ENCODE measurements around the gene DNAJB6.

DNAJB6 gene

DNA sequence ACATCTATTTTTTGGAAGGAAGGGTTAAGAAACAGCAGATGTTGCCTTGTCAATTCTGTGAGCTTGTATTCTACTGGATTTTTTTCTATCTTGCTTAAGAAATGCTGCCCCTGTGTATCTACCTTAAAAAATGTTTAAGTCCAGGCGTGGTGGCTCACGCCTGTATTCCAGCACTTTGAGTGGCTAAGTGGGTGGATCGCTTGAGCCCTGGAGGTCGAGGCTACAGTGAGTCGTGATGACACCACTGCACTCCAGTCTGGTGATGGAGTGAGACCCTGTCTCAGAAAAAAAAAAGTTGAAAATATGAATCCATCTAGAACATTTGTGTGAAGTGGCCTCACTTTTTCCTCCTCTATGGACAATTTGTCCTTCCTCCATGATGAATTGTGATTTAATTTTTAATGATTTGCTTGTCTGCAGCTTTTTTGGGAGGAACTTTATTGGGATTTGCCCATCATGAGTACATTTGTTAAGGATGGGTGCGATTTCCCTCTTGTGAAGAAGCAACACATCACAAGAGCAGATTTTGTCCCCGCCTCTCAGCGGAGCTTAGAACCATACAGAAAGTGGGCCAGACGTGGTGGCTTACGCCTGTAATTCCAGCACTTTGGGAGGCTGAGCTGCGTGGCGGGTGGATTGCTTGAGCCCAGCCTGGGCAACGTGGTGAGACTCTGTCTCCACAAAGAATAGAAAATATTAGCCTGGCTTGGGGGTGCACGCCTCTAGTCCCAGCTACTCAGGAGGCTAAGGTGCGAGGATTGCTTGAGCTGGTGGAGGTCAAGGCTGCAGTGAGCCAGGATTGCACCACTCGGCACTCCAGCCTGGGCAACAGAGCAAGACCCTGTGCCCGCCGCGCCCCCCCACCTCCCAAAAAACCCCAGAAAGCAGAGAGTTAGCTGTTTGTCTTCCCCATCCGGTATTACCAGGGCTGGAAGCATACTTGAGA, 57.7 kb downstream of the DNAJB6 start:
- in situ Hi-C loops (cut with MboI; ENCODE audit: low sequenced_read_pairs): no loop called here

DNA sequence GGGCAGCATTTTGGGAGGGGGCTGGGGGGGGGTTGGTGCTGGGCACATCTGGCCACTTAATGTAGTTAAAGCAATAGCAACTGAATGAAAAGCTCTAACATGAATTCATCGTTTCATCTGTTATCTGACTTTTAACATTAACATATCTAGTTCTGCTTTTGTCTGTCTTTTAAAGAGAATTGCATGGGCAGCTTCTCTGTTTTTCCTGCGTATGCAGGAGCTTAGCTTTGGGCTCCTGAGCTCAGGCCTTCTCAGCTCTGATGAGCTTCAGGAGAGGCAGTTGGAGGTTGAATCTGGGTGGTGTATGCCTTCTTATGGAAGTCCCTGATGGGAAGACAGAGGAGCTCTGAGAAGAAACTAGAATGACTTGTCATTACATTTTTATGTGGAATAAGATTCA, 58.4 kb downstream of the DNAJB6 start:
- in situ Hi-C loops (cut with MboI; ENCODE audit: low sequenced_read_pairs): no loop called here

DNA sequence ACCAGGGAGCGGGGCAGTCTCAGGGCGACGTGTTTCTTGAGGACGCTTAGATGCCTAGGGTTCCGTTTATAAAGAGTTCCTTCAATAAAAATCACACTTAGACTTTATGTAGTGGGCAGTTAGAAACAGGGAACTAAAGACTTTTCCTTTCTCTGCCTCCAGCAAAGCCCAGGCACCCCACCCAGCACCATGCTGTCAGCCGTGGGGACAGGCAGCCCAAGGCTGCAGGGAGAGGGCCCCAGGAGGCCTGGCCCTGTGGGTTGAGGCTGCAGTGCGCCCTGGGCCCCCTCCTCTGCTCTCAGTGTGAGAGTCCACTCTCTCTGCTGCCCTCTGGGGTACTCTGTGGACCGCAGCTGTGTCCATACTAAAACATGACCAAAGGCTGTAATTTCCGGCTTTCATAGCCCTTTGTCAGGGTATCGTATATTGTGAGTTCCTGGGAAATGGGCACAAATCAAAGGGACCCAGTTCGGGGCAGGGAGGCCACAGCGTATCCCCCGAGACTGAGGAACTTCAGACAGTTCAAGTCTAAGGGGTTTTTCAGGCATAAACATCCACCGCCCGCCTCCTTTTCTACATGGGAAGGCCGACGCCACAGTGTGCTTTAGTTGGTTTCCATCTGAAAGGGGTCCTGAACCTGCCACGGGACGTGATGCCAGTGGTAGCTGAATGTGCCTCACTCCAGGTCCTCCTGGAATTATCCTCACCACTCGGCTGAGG, 59.7 kb downstream of the DNAJB6 start:
- in situ Hi-C loops (cut with MboI; ENCODE audit: low sequenced_read_pairs): no loop called here

DNA sequence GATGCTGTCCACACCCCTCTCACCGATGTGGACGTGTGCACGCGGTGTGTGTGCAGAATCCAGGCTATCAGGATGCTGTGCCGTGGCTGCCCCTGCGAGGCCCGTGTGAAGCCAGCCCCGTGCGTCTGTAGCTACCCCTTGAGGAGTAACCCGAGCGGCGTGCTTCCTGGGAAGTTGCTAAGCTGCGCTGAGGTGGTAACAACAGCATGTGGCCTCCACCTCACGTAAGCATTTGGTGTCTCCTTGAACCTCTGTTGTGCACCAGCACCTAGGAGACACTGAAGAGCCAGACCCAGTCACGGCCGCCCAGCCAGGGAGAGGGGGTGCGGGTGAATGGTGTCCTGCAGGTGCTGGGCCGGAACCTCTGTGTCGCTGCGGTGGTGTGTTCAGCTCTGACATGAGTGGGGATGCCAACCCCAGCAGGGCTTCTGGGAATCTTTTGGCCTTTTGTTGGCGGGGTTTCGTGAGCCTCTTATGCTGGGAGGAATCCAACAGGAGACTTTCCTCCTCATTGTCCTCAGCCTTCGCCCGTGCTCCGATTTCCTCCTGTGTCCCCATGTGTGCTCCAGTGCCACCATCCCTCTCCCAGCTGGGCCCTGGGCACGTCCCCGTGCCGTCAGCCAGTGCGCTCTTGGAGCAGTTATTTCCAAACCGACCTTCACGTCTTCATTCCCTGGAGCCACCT, 60.4 kb downstream of the DNAJB6 start:
- in situ Hi-C loops (cut with MboI; ENCODE audit: low sequenced_read_pairs): no loop called here

DNA sequence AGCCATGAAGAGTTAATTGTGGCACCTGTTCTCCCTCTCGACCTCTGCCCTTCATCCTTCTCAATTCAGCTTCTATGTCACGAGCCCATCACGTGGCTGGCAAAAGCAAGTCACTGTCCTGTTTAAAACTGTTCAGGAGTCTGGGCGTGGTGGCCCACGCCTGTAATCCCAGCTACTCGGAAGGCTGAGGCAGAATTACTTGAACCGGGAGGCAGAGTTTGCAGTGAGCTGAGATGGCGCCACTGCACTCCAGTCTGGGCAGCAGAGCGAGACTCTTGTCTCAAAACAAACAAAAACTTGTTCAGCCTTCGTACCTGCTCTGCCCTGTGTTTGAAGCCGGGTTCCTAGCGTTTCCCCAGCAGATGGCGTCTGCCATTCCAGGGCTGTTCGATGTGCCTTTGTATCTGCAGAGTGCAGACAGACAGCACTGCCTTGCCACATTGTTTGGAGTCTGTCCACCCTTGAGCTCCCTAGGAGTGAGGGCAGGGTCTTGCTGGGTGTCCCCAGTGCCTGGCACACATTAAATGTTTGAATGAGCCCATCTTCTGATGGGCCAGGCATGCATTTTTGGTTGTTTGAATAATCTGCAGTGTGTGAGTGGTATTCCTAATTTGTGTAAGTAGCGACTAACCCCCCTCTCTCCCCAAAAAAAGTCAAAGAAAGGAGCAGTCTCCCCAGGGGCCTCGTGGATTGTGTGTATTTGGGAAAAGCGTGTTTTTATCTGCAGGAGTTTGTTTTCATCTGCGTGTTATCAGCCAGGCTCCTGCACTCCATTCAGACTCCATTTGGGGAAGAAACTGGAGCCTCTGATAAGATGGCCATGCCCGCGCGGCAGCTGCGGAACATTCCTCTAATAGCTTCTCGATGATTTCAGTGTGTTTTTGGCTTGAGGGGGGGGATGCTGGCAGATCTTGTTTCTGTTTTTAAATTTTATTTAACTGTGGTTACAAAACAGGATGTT, 61.2 kb downstream of the DNAJB6 start:
- in situ Hi-C loops (cut with MboI; ENCODE audit: low sequenced_read_pairs): no loop called here

DNA sequence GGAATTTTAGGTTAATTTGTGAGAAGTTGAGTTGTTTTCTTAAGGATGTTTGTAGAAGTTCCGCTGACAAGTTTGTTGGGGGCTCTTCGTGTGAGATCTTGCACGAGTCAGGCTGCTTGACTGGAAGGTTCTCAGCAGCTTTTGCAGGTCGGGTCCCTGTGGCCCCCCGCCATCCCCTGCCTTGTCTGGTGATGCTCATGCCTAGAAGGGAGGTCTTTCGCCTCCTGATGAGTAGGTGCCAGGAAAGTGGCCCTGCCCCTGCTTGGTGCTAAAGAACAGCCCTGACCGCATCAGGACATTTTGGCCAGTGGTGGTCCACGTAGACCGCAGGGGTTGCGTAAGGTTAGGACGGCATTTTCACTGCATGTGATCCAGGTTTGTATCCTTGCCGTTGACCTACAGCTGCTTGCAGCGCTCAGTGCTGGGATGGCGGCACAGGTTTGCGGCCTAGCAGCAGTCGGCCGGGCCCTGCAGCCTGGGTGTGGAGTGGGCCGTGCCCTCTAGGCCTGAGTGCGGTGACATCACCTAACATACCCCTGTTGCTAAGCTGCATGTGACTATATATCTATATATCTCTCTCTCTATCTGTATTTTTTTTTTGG, 62.4 kb downstream of the DNAJB6 start:
- in situ Hi-C loops (cut with MboI; ENCODE audit: low sequenced_read_pairs): no loop called here

DNA sequence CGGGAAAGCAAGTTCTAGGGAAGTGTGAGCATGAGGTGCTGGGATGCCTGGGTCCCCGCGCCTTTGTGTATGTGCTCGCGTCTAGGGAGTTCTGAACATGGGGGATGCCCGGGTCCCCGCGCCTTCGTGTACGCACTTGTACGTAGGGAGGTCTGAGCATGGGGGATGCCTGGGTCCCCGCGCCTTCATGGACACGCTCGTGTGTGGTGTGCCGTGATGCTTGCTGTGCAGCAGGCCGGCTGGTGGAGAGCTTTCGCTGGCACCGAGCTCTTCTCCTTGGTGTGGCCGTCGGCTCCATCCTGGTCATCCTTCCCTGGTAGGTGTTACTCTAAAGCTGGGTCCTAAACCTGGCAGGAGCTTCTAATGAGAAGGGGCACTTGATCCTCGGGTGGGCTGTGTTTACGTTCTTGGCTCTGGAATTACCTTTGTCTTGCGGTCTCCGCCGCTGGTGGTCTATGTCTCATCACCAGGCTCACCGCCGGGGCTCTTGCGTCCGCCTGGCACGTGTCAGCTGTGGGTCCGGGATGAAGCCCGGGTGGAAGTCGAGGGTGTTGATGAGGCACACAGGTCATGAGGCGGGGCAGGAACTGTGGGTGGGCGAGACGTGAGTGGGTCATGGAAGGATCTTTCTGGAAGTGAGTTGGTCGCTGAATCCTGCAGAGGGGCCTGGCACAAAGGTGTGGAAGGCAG, 63.5 kb downstream of the DNAJB6 start:
- in situ Hi-C loops (cut with MboI; ENCODE audit: low sequenced_read_pairs): no loop called here

DNA sequence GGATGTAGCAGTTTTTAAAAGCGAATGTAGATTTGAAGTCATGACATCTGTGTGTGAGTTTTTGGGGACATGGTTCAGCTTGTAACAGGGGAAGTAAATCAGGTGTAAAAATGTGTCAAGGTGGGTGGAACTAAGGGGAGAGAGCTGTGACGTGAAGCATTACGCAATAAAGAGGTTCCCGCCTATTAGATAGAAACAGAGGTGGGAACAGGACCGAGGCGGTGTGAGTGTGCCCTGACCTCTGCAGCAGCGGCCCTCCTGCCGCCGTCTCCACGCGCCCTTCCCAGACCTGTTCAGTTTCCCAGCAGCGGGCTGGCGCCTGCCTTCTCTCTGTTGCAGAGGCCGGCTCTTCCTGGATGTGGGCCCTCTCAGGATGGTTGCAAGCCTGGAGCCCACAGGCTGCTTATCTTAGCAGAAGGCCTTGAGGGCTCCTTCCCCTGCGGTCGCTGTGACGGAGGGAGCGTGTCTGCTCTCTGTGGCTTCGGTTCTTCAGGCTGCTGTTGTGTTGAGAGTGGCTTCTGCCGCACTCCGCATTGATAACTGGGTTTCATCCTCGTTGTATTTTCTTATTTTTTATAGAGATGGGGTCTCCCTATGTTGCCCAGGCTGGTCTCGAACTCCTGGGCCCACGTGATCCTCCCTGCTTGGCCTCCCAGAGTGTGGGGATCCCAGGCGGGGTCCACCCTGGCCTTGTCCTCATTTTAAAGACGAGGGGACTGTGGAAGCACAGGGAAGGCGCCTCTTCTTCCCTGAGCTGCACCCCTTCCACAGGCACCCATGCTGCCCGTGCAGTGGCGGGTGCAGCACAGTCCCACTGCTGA, 65.0 kb downstream of the DNAJB6 start:
- in situ Hi-C loops (cut with MboI; ENCODE audit: low sequenced_read_pairs): no loop called here

DNA sequence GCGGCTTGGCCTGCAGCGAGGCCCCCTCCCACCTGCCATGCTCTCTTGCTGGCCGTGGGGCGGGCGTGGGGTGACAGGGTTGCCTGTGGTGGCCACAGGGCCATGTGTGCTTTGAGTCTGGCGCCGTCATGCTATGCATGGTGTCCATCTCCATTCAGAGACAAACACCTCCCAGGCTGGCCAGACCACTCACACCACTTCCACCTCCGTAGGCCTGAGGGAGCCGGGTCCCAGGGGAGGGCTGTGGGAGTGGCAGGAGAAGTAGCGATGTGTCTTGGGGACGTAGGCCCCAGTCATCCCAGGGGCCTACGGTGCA, 65.5 kb downstream of the DNAJB6 start:
- in situ Hi-C loops (cut with MboI; ENCODE audit: low sequenced_read_pairs): no loop called here

DNA sequence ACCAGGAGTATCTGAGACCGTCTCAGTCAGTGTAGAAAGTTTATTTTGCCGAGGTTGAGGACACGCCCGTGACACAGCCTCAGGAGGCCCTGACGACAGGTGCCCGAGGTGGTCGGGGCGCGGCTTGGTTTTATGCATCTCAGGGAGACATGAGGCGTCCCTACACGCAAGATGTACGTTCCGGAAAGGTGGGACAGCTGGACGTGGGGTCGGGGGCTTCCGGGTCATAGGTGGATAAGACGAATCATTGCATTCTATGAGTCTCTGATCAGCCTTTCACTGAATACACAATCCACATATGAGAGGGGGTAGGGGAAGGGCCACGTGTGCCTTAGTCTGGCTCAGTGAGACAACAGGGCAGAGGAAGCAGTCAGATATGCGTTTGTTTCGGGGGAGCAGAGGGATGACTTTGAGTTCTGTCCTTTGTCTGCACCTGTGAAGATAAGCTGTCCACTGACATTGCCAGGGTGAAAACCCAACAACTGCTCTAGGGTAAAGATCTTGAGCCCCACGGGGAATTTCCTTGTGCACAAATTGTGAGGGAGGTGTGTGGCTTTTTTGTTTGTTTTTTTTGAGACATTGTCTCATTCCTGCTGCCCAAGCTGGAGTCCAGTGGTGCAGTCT, 66.2 kb downstream of the DNAJB6 start:
- in situ Hi-C loops (cut with MboI; ENCODE audit: low sequenced_read_pairs): no loop called here

DNA sequence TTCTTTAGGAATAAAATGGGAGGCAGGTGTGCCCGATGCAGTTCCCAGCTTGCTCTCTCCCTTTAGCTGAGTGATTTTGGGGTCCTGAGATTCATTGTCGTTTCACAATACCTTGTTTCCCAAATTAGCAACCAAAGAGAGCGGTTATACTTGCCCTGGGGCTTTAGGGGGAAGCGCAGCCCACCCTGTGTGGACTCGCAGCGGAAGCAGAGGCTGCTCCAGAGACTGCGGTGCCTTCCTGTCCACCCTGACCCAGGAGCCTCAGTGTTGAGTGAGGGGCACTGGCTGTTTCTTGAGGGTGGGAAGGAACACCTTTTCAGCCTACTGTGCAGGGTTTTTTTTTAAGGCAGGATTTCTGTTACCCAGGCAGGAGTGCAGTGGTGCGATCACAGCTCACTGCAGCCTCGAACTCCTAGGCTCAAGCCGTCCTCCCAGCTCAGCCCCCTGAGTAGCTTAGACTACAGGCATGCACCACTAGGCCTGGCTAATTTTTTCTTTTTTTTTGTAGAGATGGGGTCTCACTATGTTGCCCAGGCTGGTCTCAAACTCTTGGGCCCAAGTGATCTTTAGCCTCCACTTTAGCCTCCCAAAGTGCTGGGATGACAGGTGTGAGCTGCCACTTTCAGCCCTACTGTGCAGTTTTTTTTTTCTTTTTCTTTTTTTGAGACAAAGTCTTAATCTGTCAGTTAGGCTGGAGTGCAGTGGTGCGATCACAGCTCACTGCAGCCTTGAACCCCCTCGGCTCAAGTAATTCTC, 67.0 kb downstream of the DNAJB6 start:
- in situ Hi-C loops (cut with MboI; ENCODE audit: low sequenced_read_pairs): no loop called here

DNA sequence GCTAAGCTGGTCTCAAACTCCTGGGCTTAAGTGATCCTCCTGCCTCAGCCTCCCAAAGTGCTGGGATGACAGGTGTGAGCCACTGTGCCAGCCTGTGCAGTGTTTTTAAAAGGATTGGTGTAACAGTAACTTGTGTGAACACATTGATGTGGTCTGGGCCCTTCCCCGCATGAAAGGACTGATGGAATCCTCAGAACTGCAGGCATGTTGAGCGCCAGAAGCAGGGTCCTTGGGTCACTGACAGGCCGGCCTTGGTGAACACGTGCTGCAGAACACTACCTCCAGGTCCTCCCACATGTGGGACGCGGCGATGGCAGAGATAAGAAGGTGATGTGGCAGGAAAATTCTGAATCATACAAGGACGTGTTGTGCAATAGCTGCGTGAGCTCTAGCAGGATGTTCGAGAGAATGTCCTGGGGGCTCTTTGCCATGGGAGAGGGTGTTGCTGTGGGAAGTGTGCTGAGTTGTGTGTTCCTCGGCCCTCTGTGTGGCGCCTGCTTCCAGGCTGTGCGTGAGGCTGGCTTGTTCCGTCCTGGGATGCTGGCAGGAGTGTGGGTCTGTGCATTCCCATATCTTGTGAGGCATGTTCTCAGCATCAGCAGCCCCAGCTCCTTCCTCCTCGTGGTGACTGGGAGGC, 68.2 kb downstream of the DNAJB6 start:
- in situ Hi-C loops (cut with MboI; ENCODE audit: low sequenced_read_pairs): no loop called here

DNA sequence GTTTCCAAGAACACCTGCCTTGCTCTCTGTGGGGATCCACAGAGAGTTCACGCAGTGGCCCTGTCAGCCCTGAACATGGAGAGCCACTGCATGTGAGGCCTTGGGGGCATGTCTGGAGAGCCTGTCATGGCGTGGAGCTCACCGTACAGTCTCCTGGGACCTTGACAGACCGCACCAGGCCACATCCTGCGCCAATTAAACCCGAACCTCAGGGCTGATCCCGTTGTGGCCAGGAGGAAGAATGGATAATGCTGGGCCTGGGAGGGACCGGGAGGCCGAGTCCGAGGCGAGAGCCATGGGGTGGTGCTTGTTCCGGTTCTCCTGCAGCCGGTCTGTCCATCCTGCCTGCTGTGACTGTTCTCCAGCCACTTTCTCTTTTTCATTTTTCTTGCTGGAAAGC, 68.7 kb downstream of the DNAJB6 start:
- in situ Hi-C loops (cut with MboI; ENCODE audit: low sequenced_read_pairs): no loop called here

DNA sequence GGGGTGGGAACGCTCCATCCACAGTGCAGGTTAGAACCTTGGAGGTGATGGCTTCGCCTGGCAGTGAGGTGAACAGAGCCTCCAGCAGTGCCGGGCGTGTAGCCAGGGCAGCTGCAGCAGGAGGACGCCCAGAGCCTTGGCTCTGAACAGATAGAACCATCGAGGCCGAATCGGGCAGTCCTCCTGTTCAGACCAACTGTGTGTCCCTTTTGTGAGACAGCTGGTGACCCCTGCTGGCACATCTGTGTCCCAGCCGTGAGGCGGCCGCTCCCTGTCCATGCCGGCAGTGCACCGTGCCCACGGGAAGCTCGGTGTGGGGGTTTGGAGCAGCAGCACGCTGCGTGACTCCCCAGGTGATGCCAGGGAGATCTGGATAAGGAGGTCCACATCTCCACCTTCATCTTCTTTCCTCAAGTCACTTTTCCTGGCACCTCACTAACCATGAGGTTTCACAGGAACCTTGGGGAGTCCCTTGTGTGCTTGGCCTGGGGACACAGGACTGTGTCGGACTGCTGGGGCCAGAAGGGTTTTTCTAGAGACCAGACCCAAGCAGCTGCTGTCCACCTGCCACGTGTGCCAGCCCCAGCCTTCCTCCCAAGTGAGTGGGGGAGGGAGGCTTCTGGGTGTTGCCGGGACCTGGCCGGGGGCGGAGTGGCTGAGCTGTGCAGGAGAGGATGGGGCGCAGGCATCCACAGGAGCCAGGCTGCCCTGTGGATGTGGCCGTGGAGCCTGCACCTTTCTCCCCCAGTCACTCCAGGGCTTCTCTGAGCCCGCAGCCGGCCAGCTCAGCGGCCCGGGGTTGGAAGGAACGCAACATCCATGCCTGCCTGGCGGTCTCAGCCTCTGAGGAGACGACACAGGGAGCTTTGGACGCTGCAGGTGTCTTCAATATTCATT, 69.4 kb downstream of the DNAJB6 start:
- in situ Hi-C loops (cut with MboI; ENCODE audit: low sequenced_read_pairs): no loop called here

DNA sequence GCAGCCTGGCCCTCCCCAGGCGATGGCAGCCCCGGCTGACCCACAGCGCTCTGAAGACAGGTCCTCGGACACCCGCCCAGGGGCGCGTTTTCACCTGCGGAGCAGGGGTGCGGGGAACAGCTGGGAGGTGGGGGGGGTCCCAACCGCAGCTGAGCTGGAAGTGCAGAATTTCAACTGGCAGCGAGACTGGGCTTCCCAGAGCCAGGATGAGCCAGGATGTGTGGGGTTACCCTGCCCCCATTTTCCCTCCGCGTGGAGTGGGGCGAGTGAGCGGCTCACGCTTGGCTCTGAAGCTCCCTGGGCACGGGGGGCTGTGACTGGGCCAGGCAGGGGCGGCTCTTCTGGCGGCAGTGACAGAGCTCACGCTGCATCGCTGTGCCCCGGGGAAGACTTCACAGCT, 70.2 kb downstream of the DNAJB6 start:
- in situ Hi-C loops (cut with MboI; ENCODE audit: low sequenced_read_pairs): no loop called here

Data from HL-60/S4 treated with retinoic acid at 250 ng/mL for 4 days and 3 days (cell line).